Stimulated activated CD8-positive, alpha-beta memory T cell treated with anti-CD3 and anti-CD28 coated beads, Interleukin-12 subunit alpha, Interleukin-12 subunit beta, amount 100 ng/mL, for 1 hour (primary cell): Measurements from ENCODE around the gene ZZZ3.
"Not testable (repeated sequence)": the region's sequence is repeated elsewhere in the genome, so short reads cannot be mapped to it uniquely, and the experiment has no call there.

Source experiments
- DNase-seq: peaks from one replicate; pipeline ENCODE4 v3.0.0-alpha.2; 2020; ENCODE audit warnings: low read depth

Gene ZZZ3

GRCh38 chr1:77670330-77670729 lies 12.1 kb downstream of the ZZZ3 start:
- no peak for DNase-seq

GRCh38 chr1:77668924-77669449 lies 13.5 kb downstream of the ZZZ3 start:
- no peak for DNase-seq

GRCh38 chr1:77664939-77665516 lies 17.4 kb downstream of the ZZZ3 start:
- DNase-seq, result no peak

GRCh38 chr1:77661696-77662095 lies 20.8 kb downstream of the ZZZ3 start:
- DNase-seq, result no peak

- DNase-seq, result no peak
Measured at GRCh38 chr1:77659879-77660593, 22.4 kb downstream of the ZZZ3 start.

- no peak for DNase-seq
Measured at GRCh38 chr1:77658271-77658670, 24.2 kb downstream of the ZZZ3 start.

- no peak for DNase-seq
Measured at GRCh38 chr1:77655431-77655974, 27.0 kb downstream of the ZZZ3 start.

GRCh38 chr1:77652970-77653516 lies 29.4 kb downstream of the ZZZ3 start:
- no peak for DNase-seq

- no peak for DNase-seq
Measured at GRCh38 chr1:77652268-77652667, 30.2 kb downstream of the ZZZ3 start.

- no peak for DNase-seq
Measured at GRCh38 chr1:77649127-77649526, 33.3 kb downstream of the ZZZ3 start.

GRCh38 chr1:77646224-77646623 lies 36.2 kb downstream of the ZZZ3 start:
- DNase-seq, result not testable (repeated sequence)

- DNase-seq, result no peak
Measured at GRCh38 chr1:77643456-77643855, 39.0 kb downstream of the ZZZ3 start.

GRCh38 chr1:77642941-77643340 lies 39.5 kb downstream of the ZZZ3 start:
- DNase-seq, result no peak

GRCh38 chr1:77642196-77642595 lies 40.3 kb downstream of the ZZZ3 start:
- DNase-seq, result no peak

- no peak for DNase-seq
Measured at GRCh38 chr1:77639557-77640069, 42.8 kb downstream of the ZZZ3 start.

GRCh38 chr1:77639056-77639455 lies 43.4 kb downstream of the ZZZ3 start:
- DNase-seq, result no peak

- no peak for DNase-seq
Measured at GRCh38 chr1:77636864-77637263, 45.6 kb downstream of the ZZZ3 start.
